Suprapubic skin (tissue), 3 donors: ENCODE measurements around the gene USP2.

Source experiments
- EP300 ChIP-seq: sonication (generic); formaldehyde crosslinking; IDR thresholded peaks from one replicate; pipeline ENCODE4 v1.6.1; 2017; ENCODE audit warnings: antibody characterized with exemption
- TF ChIP-seq, protein P1 (sequence below), 2 donors: fragments of 200-600 bp in 1 of 2; fragments of 450-650 bp in 1 of 2; sonication (generic) in 1 of 2; IDR thresholded peaks; one replicate each; pipeline ENCODE4 v1.5.1; 2016 to 2019; ENCODE audit warnings: antibody characterized with exemption in 2 of 2, mild to moderate bottlenecking in 1 of 2, moderate library complexity in 1 of 2

DNA sequence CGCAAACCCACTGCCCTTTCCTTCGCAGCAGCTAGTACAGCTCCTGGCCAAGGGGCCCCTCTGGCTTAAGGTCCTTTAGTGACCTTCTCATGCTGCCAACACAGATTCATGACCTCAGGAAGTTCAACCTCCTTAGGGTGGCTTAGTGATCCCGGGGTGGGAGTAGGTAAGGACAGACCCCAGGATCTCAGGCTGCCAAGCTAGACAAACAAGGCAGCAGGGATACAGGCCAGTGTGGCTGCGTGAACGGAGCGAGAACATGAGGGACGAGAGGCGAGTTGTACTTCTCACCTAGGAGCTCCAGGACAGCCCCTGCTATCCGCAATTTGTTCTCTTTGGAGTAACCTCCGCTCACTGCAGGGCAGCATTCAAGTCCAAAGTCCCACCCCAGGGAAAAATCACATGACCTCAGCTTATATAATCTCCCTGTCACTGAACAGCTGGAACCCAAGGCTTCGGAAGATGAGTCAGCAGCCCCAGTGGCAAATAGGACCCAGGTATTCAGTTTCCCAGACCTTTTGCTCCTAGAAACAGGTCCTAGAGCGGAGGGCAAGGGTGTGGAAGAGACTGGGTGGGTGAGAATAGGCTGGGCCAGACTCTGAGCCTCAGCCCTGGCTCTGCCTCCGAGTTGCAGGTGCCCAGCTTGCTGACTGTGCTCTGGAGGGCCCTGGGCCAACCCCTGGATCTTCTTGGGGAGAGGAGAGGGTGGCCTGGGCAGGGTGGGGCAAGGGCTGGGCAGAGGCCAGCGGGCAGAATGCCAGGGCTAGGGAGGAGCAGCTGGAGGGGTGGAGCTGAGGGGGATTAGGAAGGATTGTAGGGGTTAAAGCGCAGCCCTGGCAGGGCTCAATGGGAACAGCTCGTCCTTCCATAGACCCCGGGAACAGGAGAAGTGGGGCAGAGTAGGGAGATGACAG is 13.1 kb downstream of the USP2 start:
- TF ChIP-seq, protein P1, sequence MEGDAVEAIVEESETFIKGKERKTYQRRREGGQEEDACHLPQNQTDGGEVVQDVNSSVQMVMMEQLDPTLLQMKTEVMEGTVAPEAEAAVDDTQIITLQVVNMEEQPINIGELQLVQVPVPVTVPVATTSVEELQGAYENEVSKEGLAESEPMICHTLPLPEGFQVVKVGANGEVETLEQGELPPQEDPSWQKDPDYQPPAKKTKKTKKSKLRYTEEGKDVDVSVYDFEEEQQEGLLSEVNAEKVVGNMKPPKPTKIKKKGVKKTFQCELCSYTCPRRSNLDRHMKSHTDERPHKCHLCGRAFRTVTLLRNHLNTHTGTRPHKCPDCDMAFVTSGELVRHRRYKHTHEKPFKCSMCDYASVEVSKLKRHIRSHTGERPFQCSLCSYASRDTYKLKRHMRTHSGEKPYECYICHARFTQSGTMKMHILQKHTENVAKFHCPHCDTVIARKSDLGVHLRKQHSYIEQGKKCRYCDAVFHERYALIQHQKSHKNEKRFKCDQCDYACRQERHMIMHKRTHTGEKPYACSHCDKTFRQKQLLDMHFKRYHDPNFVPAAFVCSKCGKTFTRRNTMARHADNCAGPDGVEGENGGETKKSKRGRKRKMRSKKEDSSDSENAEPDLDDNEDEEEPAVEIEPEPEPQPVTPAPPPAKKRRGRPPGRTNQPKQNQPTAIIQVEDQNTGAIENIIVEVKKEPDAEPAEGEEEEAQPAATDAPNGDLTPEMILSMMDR (IDR thresholded peaks at IDR 0.05): no peak
- TF ChIP-seq EP300: no peak
